Psoas muscle (tissue), 8 donors: Measurements from ENCODE around the gene NRP2. TPM values are rescaled to one million over a fixed set of nuclear protein-coding genes. Genes with fewer than 3 reads are reported as not detected.

ENCODE experiments used
- ATAC-seq, 4 donors: fragments of 200-7000 bp; cut with Tn5 transposase; one replicate each; pipeline ENCODE4 v1.9.1; 2020; ENCODE audit warnings: moderate library complexity in 3 of 4, mild to moderate bottlenecking in 2 of 4
- DNase-seq, 2 donors: peaks; one replicate each; pipeline ENCODE4 v3.0.0-alpha.2; 2020
- H3K27ac ChIP-seq: fragments of 200-600 bp; one replicate; pipeline ENCODE4 v1.8.0; 2022
- H3K27me3 ChIP-seq, 3 donors: fragments of 200-600 bp in 1 of 3; one replicate each; pipeline versions ENCODE4 v1.6.1 to v1.8.0; 2013 to 2022; ENCODE audit warnings: low read length in 2 of 3, mild to moderate bottlenecking in 2 of 3, moderate library complexity in 1 of 3; ENCODE audit not compliant: insufficient read depth in 3 of 3
- H3K36me3 ChIP-seq, 2 donors: fragments of 200-600 bp in 1 of 2; one replicate each; pipeline versions ENCODE4 v1.6.1 to v1.8.0; 2013 to 2022; ENCODE audit warnings: low read depth in 1 of 2, mild to moderate bottlenecking in 1 of 2, moderate library complexity in 1 of 2; ENCODE audit not compliant: insufficient read depth in 1 of 2
- H3K4me1 ChIP-seq: fragments of 200-600 bp; one replicate; pipeline ENCODE4 v1.8.0; 2022
- H3K4me3 ChIP-seq: fragments of 200-600 bp; one replicate; pipeline ENCODE4 v1.8.0; 2022; ENCODE audit warnings: mild to moderate bottlenecking
- H3K9me3 ChIP-seq: fragments of 200-600 bp; one replicate; pipeline ENCODE4 v1.8.0; 2022
- WGBS, 3 donors: extraction: QIAGEN DNeasy Blood & Tissue Kit; methylation state at CpG; one replicate each; pipeline versions ENCODE4 v1.1.6 to v1.1.7; 2013; 5-methylcytosine and 5-hydroxymethylcytosine counted together
- intact Hi-C, 2 donors: fragments of 100-400 bp; cut with DNase I; formaldehyde crosslinking; loops; one replicate each; pipeline versions ENCODE4 v1.11.0 to v1.14.2; 2022
- polyA plus RNA-seq, 3 donors: library from polyadenylated mRNA; stranded (reverse); fragments of 200-250 nt; gene quantifications; one replicate each; pipeline ENCODE4 v1.2.3, GENCODE V29; 2013
- total RNA-seq, 4 donors: library from RNA; stranded (reverse); fragmentation: NEBNext Ultra II Directional in 2 of 4; extraction: Animal tissue kit (Norgen Biotek cat#: 25700) in 2 of 4; gene quantifications; one replicate each; pipeline versions ENCODE4 v1.2.1 to v1.2.4, GENCODE V29; 2021 to 2023
- TF ChIP-seq, protein P1 (sequence below): fragments of 200-600 bp; IDR thresholded peaks from one replicate; pipeline ENCODE4 v1.8.0; 2022; ENCODE audit warnings: antibody characterized with exemption
- donor health status: healthy with polysubstance abuse.
- donor health status: DM: no; HTN: no; CAD: no; lungs with moderate emphysema.
- donor health status: Bipolar disorder and iron deficiency.
- donor health status: healthy.
- donor health status: DM: yes; HTN: yes; CAD: no.
- donor health status: DM: no; HTN: no; CAD: no.
- donor health status: DM: no; HTN: no; CAD: no.
- donor health status: DM: yes; HTN: yes; CAD: no.

Gene NRP2
- total and polyA plus RNA-seq, 7 donors: 0.67 to 6.9 (median 2.4) TPM

DNA sequence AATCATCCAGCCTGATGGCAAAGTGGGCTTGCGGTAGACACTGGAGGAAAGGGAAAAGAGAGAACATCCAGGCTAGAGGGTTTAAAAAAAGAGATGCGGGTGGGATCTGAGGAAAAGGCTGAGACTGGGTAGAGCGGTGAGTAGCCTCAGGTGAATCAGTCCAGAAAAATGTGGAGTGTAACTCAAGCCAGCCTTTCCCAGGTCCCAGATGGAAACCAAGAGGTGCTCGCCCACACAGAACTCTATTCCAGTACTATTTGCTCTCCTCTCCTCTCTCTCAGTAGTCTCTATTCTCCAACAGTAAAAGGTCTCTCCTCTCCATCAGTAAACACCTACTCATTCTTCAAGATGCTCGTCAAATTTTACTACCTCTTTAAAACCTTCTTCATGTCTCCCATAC, 38.3 kb upstream of the NRP2 start:
- ATAC-seq (no peak), DNase-seq (no peak)
- Histone ChIP-seq H3K9me3 (no peaks in the 10 kb centered on the region), H3K4me1 (no peaks in the 10 kb centered on the region), H3K36me3 (no peaks in the 10 kb centered on the region), H3K27me3 (no peaks in the 10 kb centered on the region), H3K4me3 (no peak overlapping the region), H3K27ac (no peak overlapping the region)
- intact Hi-C loops: no loop called here
- TF ChIP-seq, protein P1, sequence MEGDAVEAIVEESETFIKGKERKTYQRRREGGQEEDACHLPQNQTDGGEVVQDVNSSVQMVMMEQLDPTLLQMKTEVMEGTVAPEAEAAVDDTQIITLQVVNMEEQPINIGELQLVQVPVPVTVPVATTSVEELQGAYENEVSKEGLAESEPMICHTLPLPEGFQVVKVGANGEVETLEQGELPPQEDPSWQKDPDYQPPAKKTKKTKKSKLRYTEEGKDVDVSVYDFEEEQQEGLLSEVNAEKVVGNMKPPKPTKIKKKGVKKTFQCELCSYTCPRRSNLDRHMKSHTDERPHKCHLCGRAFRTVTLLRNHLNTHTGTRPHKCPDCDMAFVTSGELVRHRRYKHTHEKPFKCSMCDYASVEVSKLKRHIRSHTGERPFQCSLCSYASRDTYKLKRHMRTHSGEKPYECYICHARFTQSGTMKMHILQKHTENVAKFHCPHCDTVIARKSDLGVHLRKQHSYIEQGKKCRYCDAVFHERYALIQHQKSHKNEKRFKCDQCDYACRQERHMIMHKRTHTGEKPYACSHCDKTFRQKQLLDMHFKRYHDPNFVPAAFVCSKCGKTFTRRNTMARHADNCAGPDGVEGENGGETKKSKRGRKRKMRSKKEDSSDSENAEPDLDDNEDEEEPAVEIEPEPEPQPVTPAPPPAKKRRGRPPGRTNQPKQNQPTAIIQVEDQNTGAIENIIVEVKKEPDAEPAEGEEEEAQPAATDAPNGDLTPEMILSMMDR: no peak
- WGBS, 3 donors: 89 to 93% (median 91%) methylated on average over 5 of the region's 5 CpGs

DNA sequence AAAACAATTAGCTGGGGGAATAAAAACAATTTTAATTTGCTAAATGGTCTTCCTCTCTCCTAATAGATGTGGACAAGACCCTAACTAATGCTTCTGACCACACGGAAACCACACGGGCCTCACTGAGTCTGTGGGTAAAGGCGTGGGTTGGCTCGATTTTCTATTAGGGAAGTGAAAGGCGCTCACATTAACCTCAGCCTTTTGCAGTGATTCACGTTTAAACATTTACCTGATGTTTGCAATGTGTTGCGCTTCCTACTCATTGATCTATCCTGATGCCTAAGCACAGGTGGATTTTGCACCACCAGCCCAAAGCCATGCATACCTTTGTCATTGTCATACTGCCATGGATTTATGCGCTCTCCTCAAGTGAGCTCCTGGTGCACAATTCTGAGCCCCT, 35.6 kb upstream of the NRP2 start:
- no peak overlapping the region for H3K27ac ChIP-seq
- ATAC-seq (no peak), DNase-seq (no peak)
- no peaks in the 10 kb centered on the region for H3K4me1 ChIP-seq
- no peaks in the 10 kb centered on the region for H3K9me3 ChIP-seq
- TF ChIP-seq, protein P1: no peak
- intact Hi-C loops: no loop called here
- H3K36me3 ChIP-seq: no peaks in the 10 kb centered on the region
- 85 to 92% (median 90%) methylated on average over 8 of the region's 8 CpGs for WGBS, 3 donors
- no peak overlapping the region for H3K4me3 ChIP-seq
- no peaks in the 10 kb centered on the region for H3K27me3 ChIP-seq

GRCh38 chr2:205650450-205650849, 31.9 kb upstream of the NRP2 start:
- H3K27ac ChIP-seq: no peak overlapping the region
- no peak overlapping the region for H3K4me3 ChIP-seq
- WGBS, 3 donors: 69 to 80% (median 72%) methylated on average over 4 of the region's 4 CpGs
- no peaks in the 10 kb centered on the region for H3K36me3 ChIP-seq
- intact Hi-C loops: no loop called here
- no peak for ATAC-seq
- no peaks in the 10 kb centered on the region for H3K9me3 ChIP-seq
- no peaks in the 10 kb centered on the region for H3K4me1 ChIP-seq
- TF ChIP-seq, protein P1: no peak
- no peaks in the 10 kb centered on the region for H3K27me3 ChIP-seq
- no peak for DNase-seq

- TF ChIP-seq, protein P1: no peak
- Histone ChIP-seq H3K4me3 (no peak overlapping the region), H3K36me3 (no peaks in the 10 kb centered on the region), H3K27me3 (no peaks in the 10 kb centered on the region), H3K9me3 (no peaks in the 10 kb centered on the region), H3K4me1 (no peaks in the 10 kb centered on the region), H3K27ac (no peak overlapping the region)
- WGBS, 3 donors: 96 to 100% (median 99%) methylated on average over 7 of the region's 7 CpGs
- ATAC-seq (no peak), DNase-seq (no peak)
- intact Hi-C loops: no loop called here
These were observed 31.4 kb upstream of the NRP2 start for GRCh38 chr2:205650931-205651330.

GRCh38 chr2:205651719-205652118, 30.6 kb upstream of the NRP2 start:
- no peaks in the 10 kb centered on the region for H3K27me3 ChIP-seq
- H3K36me3 ChIP-seq: no peaks in the 10 kb centered on the region
- no peak for ATAC-seq
- TF ChIP-seq, protein P1: no peak
- 0% methylated on average over 1 of the region's 1 CpG for WGBS, 3 donors
- H3K4me3 ChIP-seq: no peak overlapping the region
- DNase-seq: no peak
- no peaks in the 10 kb centered on the region for H3K9me3 ChIP-seq
- H3K27ac ChIP-seq: no peak overlapping the region
- intact Hi-C loops: no loop called here
- no peaks in the 10 kb centered on the region for H3K4me1 ChIP-seq
